PC-9 (cell line): Measurements from ENCODE around the gene CDH3. TPM values are rescaled to one million over a fixed set of nuclear protein-coding genes. Genes with fewer than 3 reads are reported as not detected.

Source experiments
- BruUV-seq: library from RNA; stranded (reverse); fragments of 400-500 nt; replicated peaks from 2 replicates; lab custom pipeline; 2021; lab: Mats Ljungman, UMichigan
- CTCF ChIA-PET: fragments of 300-600 bp; sonication (Branson Sonifier 250); formaldehyde crosslinking; loops from one replicate; lab custom pipeline; 2022; ENCODE audit warnings: antibody characterized with exemption; lab: Charles Lee
- POLR2A ChIA-PET: fragments of 300-600 bp; sonication (Branson Sonifier 250); formaldehyde crosslinking; loops from one replicate; lab custom pipeline; 2022; ENCODE audit warnings: antibody characterized with exemption; ENCODE audit not compliant: unreplicated experiment; lab: Charles Lee
- DNase-seq, 2 experiments: peaks; one replicate each; pipeline versions ENCODE4 v3.0.0 to v3.0.0-alpha.2; 2015 to 2022; ENCODE audit warnings: mixed read lengths in 1 of 2
- H2AFZ ChIP-seq: fragments of 200-600 bp; sonication (generic); 2 replicates; pipeline ENCODE4 v1.8.1; 2017; ENCODE audit warnings: antibody characterized with exemption
- H3F3A ChIP-seq: fragments of 200-600 bp; sonication (generic); 2 replicates; pipeline ENCODE4 v1.8.1; 2017; ENCODE audit warnings: antibody characterized with exemption, mild to moderate bottlenecking, low read depth; ENCODE audit not compliant: insufficient read depth
- H3K27ac ChIP-seq: fragments of 200-600 bp; sonication (generic); 2 replicates; pipeline ENCODE4 v1.6.1; 2016; ENCODE audit warnings: mixed run types
- H3K27me3 ChIP-seq: fragments of 200-600 bp; sonication (generic); 2 replicates; pipeline ENCODE4 v1.6.1; 2016; ENCODE audit warnings: low read depth, mixed run types; ENCODE audit not compliant: insufficient read depth
- H3K36me3 ChIP-seq: fragments of 200-600 bp; sonication (generic); 2 replicates; pipeline ENCODE4 v1.6.1; 2016; ENCODE audit warnings: low read depth, mixed run types
- H3K4me1 ChIP-seq: fragments of 200-600 bp; sonication (generic); replicated peaks from 2 replicates; pipeline ENCODE4 v1.6.1; 2016; ENCODE audit warnings: mixed run types; ENCODE audit not compliant: insufficient read depth
- H3K4me2 ChIP-seq: fragments of 200-600 bp; sonication (generic); 2 replicates; pipeline ENCODE4 v1.6.1; 2017; ENCODE audit warnings: mixed run types
- H3K4me3 ChIP-seq: fragments of 200-600 bp; sonication (generic); 2 replicates; pipeline ENCODE4 v1.6.1; 2016; ENCODE audit warnings: mixed run types
- H3K79me2 ChIP-seq: fragments of 200-600 bp; sonication (generic); 2 replicates; pipeline ENCODE4 v1.6.1; 2017; ENCODE audit warnings: low read depth, mixed run types
- H3K9me2 ChIP-seq: fragments of 200-600 bp; sonication (generic); 2 replicates; pipeline ENCODE4 v1.8.1; 2017; ENCODE audit warnings: mild to moderate bottlenecking; ENCODE audit not compliant: insufficient read depth
- H3K9me3 ChIP-seq: fragments of 200-600 bp; sonication (generic); 2 replicates; pipeline ENCODE4 v1.8.1; 2016; ENCODE audit warnings: low read depth; ENCODE audit not compliant: insufficient read depth
- H4K20me1 ChIP-seq: fragments of 200-600 bp; sonication (generic); 2 replicates; pipeline ENCODE4 v1.8.1; 2017; ENCODE audit not compliant: insufficient read depth
- CTCF ChIP-seq: fragments of 200-600 bp; sonication (generic); conservative IDR thresholded peaks from 2 replicates; pipeline ENCODE4 v1.6.1; 2017; ENCODE audit warnings: mixed run types, antibody characterized with exemption, mild to moderate bottlenecking, moderate library complexity
- EZH2 ChIP-seq: fragments of 200-600 bp; sonication (generic); IDR thresholded peaks from 2 replicates; pipeline ENCODE4 v1.8.0; 2017; ENCODE audit warnings: antibody characterized with exemption, low read depth
- intact Hi-C: fragments of 100-400 bp; cut with micrococcal nuclease; formaldehyde crosslinking; loops from one replicate; pipeline ENCODE4 v1.10.0; 2022; ENCODE audit not compliant: unreplicated experiment
- total RNA-seq: library from RNA; stranded (reverse); gene quantifications from 2 replicates; pipeline ENCODE4 v1.2.3, GENCODE V29; 2021

The CDH3 gene
- total RNA-seq, 1 experiment from 2014 or later = 70.3 TPM

- Histone ChIP-seq H3K27me3 (no peaks in the 10 kb centered on the region), H3K4me2 (no peak overlapping the region), H3K9me2 (no peaks in the 10 kb centered on the region), H3K27ac (no peak overlapping the region), H3K4me1 (no peaks in the 10 kb centered on the region), H3K9me3 (no peaks in the 10 kb centered on the region), H2AFZ (no peak overlapping the region), H3K4me3 (no peak overlapping the region), H3K79me2 (no peaks in the 10 kb centered on the region), H3K36me3 (0 out of 2 replicates have a peak, but pooled peaks cover 7% of the 10 kb centered on the region), H4K20me1 (no peaks in the 10 kb centered on the region), H3F3A (peaks cover 8% of the 10 kb centered on the region; the same call in 1 of the 2 replicates)
- intact Hi-C loops = no loop called here
- no peak for DNase-seq
- POLR2A ChIA-PET = no interaction called here
- no TSS peak for BruUV-seq
- CTCF ChIA-PET = no interaction called here
- no peak for TF ChIP-seq EZH2
- no peak for TF ChIP-seq CTCF
These were observed 51.4 kb downstream of the CDH3 start for GRCh38 chr16:68696514-68696913.

- H3K9me2 ChIP-seq = no peaks in the 10 kb centered on the region
- H3K9me3 ChIP-seq = no peaks in the 10 kb centered on the region
- intact Hi-C loops = no loop called here
- BruUV-seq = no TSS peak
- no peaks in the 10 kb centered on the region for H3K27me3 ChIP-seq
- POLR2A ChIA-PET = no interaction called here
- no peak overlapping the region for H3K4me3 ChIP-seq
- CTCF ChIA-PET = no interaction called here
- no peaks in the 10 kb centered on the region for H3K4me1 ChIP-seq
- H3K27ac ChIP-seq = no peak overlapping the region
- H3F3A ChIP-seq = peaks cover 8% of the 10 kb centered on the region; the same call in 1 of the 2 replicates
- no peak overlapping the region for H3K4me2 ChIP-seq
- TF ChIP-seq CTCF (no peak), EZH2 (no peak)
- H3K79me2 ChIP-seq = no peaks in the 10 kb centered on the region
- 0 out of 2 replicates have a peak, but pooled peaks cover 7% of the 10 kb centered on the region for H3K36me3 ChIP-seq
- no peaks in the 10 kb centered on the region for H4K20me1 ChIP-seq
- no peak overlapping the region for H2AFZ ChIP-seq
- no peak for DNase-seq
These were observed 53.0 kb downstream of the CDH3 start for GRCh38 chr16:68698091-68698490.

- no TSS peak for BruUV-seq
- H3K9me3 ChIP-seq = no peaks in the 10 kb centered on the region
- intact Hi-C loops = loop anchor here (5.0 kb wide), 2 partner anchors 173 to 422 kb away; no protein-coding TSS in a partner anchor
These were observed 55.0 kb downstream of the CDH3 start for GRCh38 chr16:68700120-68700519.

More at GRCh38 chr16:68700120-68700519, 55.0 kb downstream of the CDH3 start:
- H3K9me2 ChIP-seq = no peaks in the 10 kb centered on the region
- no peak overlapping the region for H3K4me3 ChIP-seq
- no peak overlapping the region for H2AFZ ChIP-seq
- TF ChIP-seq EZH2 = no peak
- TF ChIP-seq CTCF = no peak
- no peaks in the 10 kb centered on the region for H3K4me1 ChIP-seq
- H3K27ac ChIP-seq = no peak overlapping the region
- H3F3A ChIP-seq = peaks cover 8% of the 10 kb centered on the region; the same call in 1 of the 2 replicates
- H3K27me3 ChIP-seq = no peaks in the 10 kb centered on the region
- no peaks in the 10 kb centered on the region for H4K20me1 ChIP-seq
- CTCF ChIA-PET = no interaction called here
- H3K36me3 ChIP-seq = 0 out of 2 replicates have a peak, but pooled peaks cover 7% of the 10 kb centered on the region
- POLR2A ChIA-PET = no interaction called here
- no peak for DNase-seq
- no peak overlapping the region for H3K4me2 ChIP-seq
- no peaks in the 10 kb centered on the region for H3K79me2 ChIP-seq
